ENCODE data around the gene COPS3. TPM values are rescaled to one million over a fixed set of nuclear protein-coding genes. Genes with fewer than 3 reads are reported as not detected.
"Not testable (repeated sequence)": the region's sequence is repeated elsewhere in the genome, so short reads cannot be mapped to it uniquely, and the experiment has no call there.

Gene COPS3
- total and polyA plus RNA-seq, 2 experiments from 2014 or later, result 51.1 to 123 TPM

DNA sequence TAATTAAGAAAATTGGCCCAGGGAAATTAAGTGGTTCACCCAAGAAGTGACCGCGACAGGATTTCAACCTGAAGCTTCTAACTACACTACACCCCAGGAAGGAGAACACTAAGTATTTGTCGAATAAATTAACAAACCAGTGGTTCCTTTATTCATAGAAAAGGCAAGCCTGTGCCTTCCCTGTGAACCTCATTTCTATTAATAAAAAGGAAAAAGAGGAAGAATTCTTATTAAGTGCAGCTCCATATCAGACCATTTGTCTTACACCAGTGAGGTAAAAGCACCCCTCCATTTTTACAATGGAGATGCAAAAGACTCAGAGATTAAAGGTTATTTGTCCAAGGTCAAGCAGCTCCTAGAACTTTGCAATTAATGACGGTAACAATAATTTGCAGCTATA lies 1.7 kb downstream of the COPS3 start:
- Histone ChIP-seq H3K27me3 (no peaks in the 10 kb centered on the region), H3K9me3 (ENCODE audit: low read depth) (no peaks in the 10 kb centered on the region), H3K4me3 (no peak overlapping the region), H3K27ac (no peak overlapping the region), H3K36me3 (peaks cover 6% of the 10 kb centered on the region), H3K4me1 (ENCODE audit: low read depth) (peaks cover 5% of the 10 kb centered on the region)
- TF ChIP-seq, protein P1, sequence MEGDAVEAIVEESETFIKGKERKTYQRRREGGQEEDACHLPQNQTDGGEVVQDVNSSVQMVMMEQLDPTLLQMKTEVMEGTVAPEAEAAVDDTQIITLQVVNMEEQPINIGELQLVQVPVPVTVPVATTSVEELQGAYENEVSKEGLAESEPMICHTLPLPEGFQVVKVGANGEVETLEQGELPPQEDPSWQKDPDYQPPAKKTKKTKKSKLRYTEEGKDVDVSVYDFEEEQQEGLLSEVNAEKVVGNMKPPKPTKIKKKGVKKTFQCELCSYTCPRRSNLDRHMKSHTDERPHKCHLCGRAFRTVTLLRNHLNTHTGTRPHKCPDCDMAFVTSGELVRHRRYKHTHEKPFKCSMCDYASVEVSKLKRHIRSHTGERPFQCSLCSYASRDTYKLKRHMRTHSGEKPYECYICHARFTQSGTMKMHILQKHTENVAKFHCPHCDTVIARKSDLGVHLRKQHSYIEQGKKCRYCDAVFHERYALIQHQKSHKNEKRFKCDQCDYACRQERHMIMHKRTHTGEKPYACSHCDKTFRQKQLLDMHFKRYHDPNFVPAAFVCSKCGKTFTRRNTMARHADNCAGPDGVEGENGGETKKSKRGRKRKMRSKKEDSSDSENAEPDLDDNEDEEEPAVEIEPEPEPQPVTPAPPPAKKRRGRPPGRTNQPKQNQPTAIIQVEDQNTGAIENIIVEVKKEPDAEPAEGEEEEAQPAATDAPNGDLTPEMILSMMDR (IDR thresholded peaks at IDR 0.05; ENCODE audit: low read depth, low read length), result no peak
- no peak for DNase-seq (ENCODE audit: low read depth in 1 of 2, low spot score in 1 of 2)

DNA sequence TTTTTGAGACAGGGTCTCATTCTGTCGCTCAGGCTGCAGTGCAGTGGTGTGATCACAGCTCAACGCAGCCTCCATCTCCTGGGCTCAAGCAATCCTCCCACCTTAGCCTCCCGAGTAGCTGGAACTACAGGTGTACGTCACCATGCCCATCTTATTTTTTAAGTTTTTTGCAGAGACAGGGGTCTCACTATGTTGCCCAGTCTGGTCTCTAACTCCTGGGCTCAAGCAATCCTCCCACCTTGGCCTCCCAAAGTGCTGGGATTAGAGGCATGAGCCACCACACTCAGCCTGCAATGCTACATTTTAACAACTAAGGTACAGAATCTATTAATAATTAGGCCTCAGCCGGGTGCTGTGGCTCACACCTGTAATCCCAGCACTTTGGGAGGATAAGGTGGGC lies 3.6 kb downstream of the COPS3 start:
- H3K4me3 ChIP-seq; DNase-seq (ENCODE audit: low read depth in 1 of 2, low spot score in 1 of 2); H3K27ac ChIP-seq: not testable (repeated sequence)

DNA sequence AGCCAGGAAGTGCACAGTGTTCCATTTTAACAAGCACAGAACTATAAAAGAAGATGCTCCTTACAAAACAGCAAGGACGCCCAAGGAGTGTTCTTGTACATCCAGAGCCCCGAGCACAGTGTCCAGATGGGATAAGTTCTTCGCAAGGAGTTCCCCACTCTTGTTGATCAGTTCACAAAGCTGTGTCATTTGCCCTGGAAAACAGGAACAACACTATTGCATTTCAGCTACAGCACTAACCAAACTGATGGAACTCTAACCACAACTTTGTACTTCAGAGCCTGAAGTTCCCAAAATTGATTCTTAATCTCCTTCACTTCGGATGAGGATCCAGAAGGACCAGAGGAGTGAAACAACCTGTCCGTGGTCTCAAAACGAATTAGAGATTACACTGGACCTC lies 5.1 kb downstream of the COPS3 start:
- TF ChIP-seq, protein P1 (IDR thresholded peaks at IDR 0.05; ENCODE audit: low read depth, low read length), result no peak
- no peak for DNase-seq (ENCODE audit: low read depth in 1 of 2, low spot score in 1 of 2)
- no peaks in the 10 kb centered on the region for H3K9me3 ChIP-seq (ENCODE audit: low read depth)
- H3K27me3 ChIP-seq, result no peaks in the 10 kb centered on the region
- H3K36me3 ChIP-seq, result peaks cover 23% of the 10 kb centered on the region
- H3K4me3 ChIP-seq, result no peak overlapping the region
- H3K4me1 ChIP-seq (ENCODE audit: low read depth), result peaks cover 5% of the 10 kb centered on the region
- H3K27ac ChIP-seq, result no peak overlapping the region

More for the DNA sequence above, 3.6 kb downstream of the COPS3 start:
- H3K4me1 ChIP-seq (ENCODE audit: low read depth); H3K9me3 ChIP-seq (ENCODE audit: low read depth); H3K27me3 ChIP-seq: not testable (repeated sequence)
- peaks cover 22% of the 10 kb centered on the region for H3K36me3 ChIP-seq

DNA sequence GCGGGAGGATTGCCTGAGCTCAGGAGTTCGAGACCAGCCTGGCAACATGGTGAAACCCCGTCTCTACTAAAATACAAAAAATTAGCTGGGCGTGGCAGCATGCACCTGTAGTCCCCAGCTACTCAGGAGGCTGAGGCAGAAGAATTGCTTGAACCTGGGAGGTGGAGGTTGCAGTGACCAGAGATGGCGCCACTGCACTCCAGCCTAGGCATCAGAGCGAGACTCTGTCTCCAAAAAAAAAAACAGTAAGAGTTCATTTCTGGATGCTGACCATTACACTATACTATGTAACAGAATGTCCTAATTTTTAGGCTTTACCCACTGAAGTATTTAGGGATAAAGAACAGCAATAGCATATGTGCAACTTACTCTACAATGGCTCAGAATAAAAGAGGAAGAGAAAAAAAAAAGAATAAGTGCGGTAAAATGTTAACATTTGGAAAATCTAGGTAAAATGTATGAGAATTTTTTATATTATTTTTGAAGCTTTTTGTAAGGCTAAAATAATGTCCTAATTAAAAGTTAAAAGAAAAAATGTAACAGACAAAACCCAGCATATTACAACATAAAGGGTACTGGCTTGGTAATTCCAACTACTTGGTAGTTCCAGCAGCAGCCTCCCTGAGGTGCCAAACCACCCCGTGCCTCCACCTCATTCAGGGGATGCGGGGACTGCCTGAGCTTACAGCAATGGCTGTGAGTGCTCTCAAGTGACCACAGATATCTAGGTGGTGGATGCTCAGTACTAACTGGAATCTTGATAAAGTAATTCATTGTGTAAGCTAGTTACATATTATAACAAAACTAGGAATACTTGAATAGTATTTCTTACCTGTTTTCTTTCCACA lies 10.9 kb downstream of the COPS3 start:
- Histone ChIP-seq H3K27me3 (no peaks in the 10 kb centered on the region), H3K9me3 (ENCODE audit: low read depth) (no peaks in the 10 kb centered on the region), H3K27ac (no peak overlapping the region), H3K4me3 (no peak overlapping the region), H3K4me1 (ENCODE audit: low read depth) (no peaks in the 10 kb centered on the region), H3K36me3 (peaks cover 63% of the 10 kb centered on the region)
- TF ChIP-seq, protein P1 (IDR thresholded peaks at IDR 0.05; ENCODE audit: low read depth, low read length), result peak; percentile 37
- DNase-seq (ENCODE audit: low read depth in 1 of 2, low spot score in 1 of 2), result no peak

DNA sequence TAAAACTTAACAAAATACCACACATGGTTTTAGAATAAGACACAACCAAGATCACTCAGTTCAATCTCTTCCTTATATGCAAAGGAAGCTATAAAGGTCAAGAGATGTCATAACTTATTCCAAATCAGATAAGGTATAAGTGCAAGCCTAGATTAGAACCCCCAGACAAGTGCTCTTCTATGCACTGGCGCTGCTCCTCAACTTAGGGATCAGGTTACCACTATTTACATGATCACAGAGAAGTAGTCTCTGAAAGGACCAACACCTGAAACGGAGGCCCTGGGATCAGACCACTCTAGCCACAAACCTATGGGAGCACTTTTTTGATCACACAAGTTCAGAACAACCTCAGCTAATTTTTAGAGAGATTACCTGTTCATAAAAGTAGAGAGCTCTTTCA lies 16.6 kb downstream of the COPS3 start:
- no peak overlapping the region for H3K4me3 ChIP-seq
- H3K36me3 ChIP-seq, result peaks cover 53% of the 10 kb centered on the region
- peak in 1 of 2 donors; percentile 59 for DNase-seq (ENCODE audit: low read depth in 1 of 2, low spot score in 1 of 2)
- no peaks in the 10 kb centered on the region for H3K9me3 ChIP-seq (ENCODE audit: low read depth)
- TF ChIP-seq, protein P1 (IDR thresholded peaks at IDR 0.05; ENCODE audit: low read depth, low read length), result no peak
- H3K27me3 ChIP-seq, result no peaks in the 10 kb centered on the region
- peaks cover 12% of the 10 kb centered on the region for H3K4me1 ChIP-seq (ENCODE audit: low read depth)
- peak overlapping the region; percentile 62 for H3K27ac ChIP-seq

DNA sequence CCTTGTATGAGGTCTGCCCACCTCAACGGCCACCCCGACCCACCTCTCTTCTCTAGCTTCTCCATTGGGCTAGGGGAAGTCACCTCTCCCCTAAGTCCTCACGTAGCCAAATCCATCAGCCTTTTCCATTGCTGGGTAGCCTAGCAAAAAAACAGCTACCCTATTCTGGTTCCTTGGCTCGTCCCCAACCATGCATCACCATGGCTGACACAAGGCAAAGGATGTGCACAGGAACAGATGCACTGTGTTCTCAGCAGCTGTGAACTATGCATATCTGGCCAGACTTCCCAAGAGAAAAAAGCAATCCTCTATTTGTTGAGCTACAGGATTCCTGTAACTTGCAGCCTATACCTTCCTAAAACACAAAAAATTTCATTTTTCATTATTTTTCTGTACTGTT lies 22.0 kb downstream of the COPS3 start:
- H3K27ac ChIP-seq, result no peak overlapping the region
- peaks cover 49% of the 10 kb centered on the region for H3K36me3 ChIP-seq
- no peak overlapping the region for H3K4me3 ChIP-seq
- peaks cover 2% of the 10 kb centered on the region for H3K4me1 ChIP-seq (ENCODE audit: low read depth)
- H3K9me3 ChIP-seq (ENCODE audit: low read depth), result no peaks in the 10 kb centered on the region
- TF ChIP-seq, protein P1 (IDR thresholded peaks at IDR 0.05; ENCODE audit: low read depth, low read length), result no peak
- DNase-seq (ENCODE audit: low read depth in 1 of 2, low spot score in 1 of 2), result no peak
- H3K27me3 ChIP-seq, result no peaks in the 10 kb centered on the region
